H1 (cell line): ENCODE data around the gene ZNF143. TPM values are rescaled to one million over a fixed set of nuclear protein-coding genes. Genes with fewer than 3 reads are reported as not detected.

Experiments
- CTCF ChIA-PET: fragments of 300-600 bp; sonication (Branson Sonifier 250); formaldehyde crosslinking; loops from one replicate; lab custom pipeline; 2021; ENCODE audit not compliant: partially characterized antibody; lab: Charles Lee
- POLR2A ChIA-PET: fragments of 300-600 bp; sonication (Branson Sonifier 250); formaldehyde crosslinking; loops from one replicate; lab custom pipeline; 2021; ENCODE audit warnings: inconsistent platforms; ENCODE audit not compliant: partially characterized antibody; lab: Charles Lee
- DNase-seq, 2 experiments: peaks; one replicate each; pipeline versions ENCODE4 v3.0.0 to v3.0.0-alpha.2; 2010 to 2022; ENCODE audit warnings: low spot score in 2 of 2, low read depth in 1 of 2, mixed read lengths in 1 of 2
- FAIRE-seq: peaks from 2 replicates; lab custom pipeline; 2011; peaks lifted over from hg19 to GRCh38; lab: Jason Lieb, UNC
- H2AFZ ChIP-seq: 2 replicates; pipeline ENCODE4 v1.8.1; 2012; ENCODE audit warnings: low read length, inconsistent platforms
- H2AK5ac ChIP-seq: 2 replicates; pipeline ENCODE4 v1.6.1; 2013; ENCODE audit warnings: low read depth, low read length
- H2BK120ac ChIP-seq: replicated peaks from 2 replicates; pipeline ENCODE3; 2013; ENCODE audit warnings: low read depth, low read length, inconsistent platforms
- H2BK12ac ChIP-seq: 2 replicates; pipeline ENCODE4 v1.6.1; 2013; ENCODE audit warnings: low read depth, low read length
- H2BK15ac ChIP-seq: 2 replicates; pipeline ENCODE4 v1.6.1; 2013; ENCODE audit warnings: low read length
- H2BK20ac ChIP-seq: 2 replicates; pipeline ENCODE4 v1.6.1; 2013; ENCODE audit warnings: low read length
- H2BK5ac ChIP-seq: 2 replicates; pipeline ENCODE4 v1.6.1; 2013; ENCODE audit warnings: low read depth, low read length
- H3K14ac ChIP-seq: 2 replicates; pipeline ENCODE4 v1.6.1; 2013; ENCODE audit warnings: inconsistent platforms; ENCODE audit not compliant: insufficient read length
- H3K18ac ChIP-seq: 2 replicates; pipeline ENCODE4 v1.6.1; 2013; ENCODE audit warnings: low read length; ENCODE audit errors: extremely low read depth
- H3K23ac ChIP-seq: 2 replicates; pipeline ENCODE4 v1.6.1; 2013; ENCODE audit warnings: inconsistent platforms; ENCODE audit not compliant: insufficient read length
- H3K23me2 ChIP-seq: 2 replicates; pipeline ENCODE4 v1.6.1; 2013; ENCODE audit warnings: low read depth, low read length
- H3K27ac ChIP-seq: 2 replicates; pipeline ENCODE4 v1.6.1; 2011; ENCODE audit warnings: low read depth, low read length, inconsistent platforms
- H3K27me3 ChIP-seq, 4 experiments: replicated peaks in 1 of 4; 1 replicate in 1 of 4; 2 replicates in 3 of 4; pipeline versions ENCODE4 v1.6.1 to v1.8.1; 2011 to 2013; ENCODE audit warnings: low read length in 3 of 4, mild to moderate bottlenecking in 3 of 4, inconsistent platforms in 2 of 4, mixed read lengths in 2 of 4, moderate library complexity in 1 of 4; ENCODE audit not compliant: control insufficient read depth in 3 of 4, insufficient read depth in 3 of 4; ENCODE audit errors: extremely low read depth in 1 of 4
- H3K36me3 ChIP-seq, 4 experiments: 2 replicates each; pipeline versions ENCODE4 v1.6.1 to v1.8.1; 2011 to 2013; ENCODE audit warnings: mild to moderate bottlenecking in 4 of 4, low read length in 3 of 4, moderate library complexity in 2 of 4, control low read depth in 1 of 4, inconsistent platforms in 1 of 4; ENCODE audit not compliant: insufficient read depth in 4 of 4, control insufficient read depth in 2 of 4
- H3K4ac ChIP-seq: replicated peaks from 2 replicates; pipeline ENCODE3; 2013; ENCODE audit warnings: low read length, low read depth, mixed read lengths, inconsistent platforms; ENCODE audit not compliant: insufficient read length
- H3K4me1 ChIP-seq, 4 experiments: replicated peaks in 1 of 4; 1 replicate in 1 of 4; 2 replicates in 3 of 4; pipeline versions ENCODE4 v1.6.1 to v1.8.1; 2011 to 2013; ENCODE audit warnings: low read length in 3 of 4, inconsistent platforms in 2 of 4, mixed read lengths in 1 of 4; ENCODE audit not compliant: insufficient read depth in 4 of 4, control insufficient read depth in 3 of 4
- H3K4me2 ChIP-seq, 2 experiments: 2 replicates each; pipeline versions ENCODE4 v1.6.1 to v1.8.1; 2011 to 2013; ENCODE audit warnings: low read depth in 2 of 2, low read length in 2 of 2, control low read depth in 1 of 2, inconsistent platforms in 1 of 2, mild to moderate bottlenecking in 1 of 2; ENCODE audit not compliant: insufficient read depth in 1 of 2
- H3K4me3 ChIP-seq, 4 experiments: fragments of 200-600, 300-600 bp in 1 of 4; sonication (generic), shearing (Covaris generic), sonication (Bioruptor Twin) in 1 of 4; 2 replicates each; pipeline versions ENCODE4 v1.5.1 to v1.8.1; 2011 to 2016; ENCODE audit warnings: low read length in 4 of 4, low read depth in 3 of 4, control low read depth in 2 of 4, inconsistent platforms in 2 of 4, mild to moderate bottlenecking in 2 of 4, mixed read lengths in 1 of 4, moderate library complexity in 1 of 4; ENCODE audit not compliant: insufficient read depth in 2 of 4; ENCODE audit errors: extremely low read depth in 1 of 4
- H3K56ac ChIP-seq: replicated peaks from 2 replicates; pipeline ENCODE3; 2013; ENCODE audit warnings: low read depth, mild to moderate bottlenecking, mixed read lengths, low read length, inconsistent platforms; ENCODE audit not compliant: insufficient read length
- H3K79me1 ChIP-seq: 2 replicates; pipeline ENCODE4 v1.6.1; 2013; ENCODE audit warnings: low read depth, low read length, control low read depth
- H3K79me2 ChIP-seq, 2 experiments: 2 replicates each; pipeline versions ENCODE4 v1.6.1 to v1.8.1; 2012 to 2013; ENCODE audit warnings: low read length in 2 of 2, mild to moderate bottlenecking in 2 of 2, inconsistent platforms in 1 of 2; ENCODE audit not compliant: insufficient read depth in 2 of 2, control insufficient read depth in 1 of 2
- H3K9ac ChIP-seq, 4 experiments: replicated peaks in 1 of 4; 1 replicate in 1 of 4; 2 replicates in 3 of 4; pipeline versions ENCODE4 v1.6.1 to v1.8.1; 2011 to 2013; ENCODE audit warnings: low read depth in 3 of 4, low read length in 3 of 4, control low read depth in 2 of 4, mild to moderate bottlenecking in 2 of 4, moderate library complexity in 2 of 4, inconsistent platforms in 1 of 4; ENCODE audit errors: extremely low read depth in 1 of 4
- H3K9me3 ChIP-seq, 2 experiments: 2 replicates each; pipeline versions ENCODE4 v1.6.1 to v1.8.1; 2012 to 2013; ENCODE audit warnings: mild to moderate bottlenecking in 2 of 2, moderate library complexity in 2 of 2, control low read depth in 1 of 2, inconsistent platforms in 1 of 2, low read depth in 1 of 2, low read length in 1 of 2, mixed read lengths in 1 of 2; ENCODE audit not compliant: insufficient read depth in 2 of 2
- H4K20me1 ChIP-seq, 2 experiments: replicated peaks in 1 of 2; 2 replicates each; pipeline versions ENCODE3 to v1.8.1; 2011 to 2013; ENCODE audit warnings: inconsistent platforms in 2 of 2, low read length in 2 of 2, mild to moderate bottlenecking in 1 of 2; ENCODE audit not compliant: insufficient read depth in 2 of 2, control insufficient read depth in 1 of 2
- H4K5ac ChIP-seq: 2 replicates; pipeline ENCODE4 v1.6.1; 2013; ENCODE audit warnings: low read length, low read depth, mixed read lengths, inconsistent platforms; ENCODE audit not compliant: insufficient read length
- H4K8ac ChIP-seq: 2 replicates; pipeline ENCODE4 v1.8.0; 2013; ENCODE audit warnings: mild to moderate bottlenecking, moderate library complexity, low read length, inconsistent platforms; ENCODE audit not compliant: insufficient read depth; ENCODE audit errors: extremely low read depth
- H4K91ac ChIP-seq: replicated peaks from 2 replicates; pipeline ENCODE3; 2013; ENCODE audit warnings: low read length, mixed read lengths, inconsistent platforms; ENCODE audit not compliant: insufficient read length
- ASH2L ChIP-seq: fragments of 200-600, 300-600 bp; sonication (generic); IDR thresholded peaks from one replicate; pipeline ENCODE4 v1.7.1; 2017; ENCODE audit warnings: low read length
- CBX8 ChIP-seq: fragments of 300-800, 300-1000 bp; sonication (generic); IDR thresholded peaks from 2 replicates; pipeline ENCODE4 v1.7.1; 2016; ENCODE audit warnings: low read depth, low read length, borderline replicate concordance
- CHD2 ChIP-seq: IDR thresholded peaks from 2 replicates; pipeline ENCODE4 v1.6.1; 2012; ENCODE audit warnings: low read length, improper control_type of control experiment
- E2F6 ChIP-seq: IDR thresholded peaks from 2 replicates; pipeline ENCODE4 v1.6.1; 2012; ENCODE audit warnings: inconsistent platforms
- EGR1 ChIP-seq: IDR thresholded peaks from 2 replicates; pipeline ENCODE4 v1.6.1; 2011; ENCODE audit warnings: low read depth, low read length, borderline replicate concordance
- FOSL1 ChIP-seq: IDR thresholded peaks from 2 replicates; pipeline ENCODE4 v1.6.1; 2011; ENCODE audit warnings: mild to moderate bottlenecking, low read depth, low read length, moderate library complexity; ENCODE audit not compliant: insufficient read depth
- GABPA ChIP-seq: IDR thresholded peaks from 2 replicates; pipeline ENCODE4 v1.6.1; 2011; ENCODE audit warnings: mild to moderate bottlenecking, low read length, moderate library complexity, borderline replicate concordance; ENCODE audit not compliant: insufficient read depth
- RBBP5 ChIP-seq: IDR thresholded peaks from 2 replicates; pipeline ENCODE4 v1.7.1; 2012; ENCODE audit warnings: low read depth, mild to moderate bottlenecking, inconsistent platforms, low read length, moderate library complexity, borderline replicate concordance
- RFX5 ChIP-seq: IDR thresholded peaks from 2 replicates; pipeline ENCODE4 v1.6.1; 2011; ENCODE audit warnings: low read depth, low read length, improper control_type of control experiment, borderline replicate concordance
- SIX5 ChIP-seq: IDR thresholded peaks from 2 replicates; pipeline ENCODE4 v1.6.1; 2011; ENCODE audit warnings: mild to moderate bottlenecking, low read depth, low read length
- TAF7 ChIP-seq: optimal IDR thresholded peaks from 2 replicates; pipeline ENCODE3; 2011; ENCODE audit warnings: low read depth, mild to moderate bottlenecking, inconsistent platforms, low read length, moderate library complexity, borderline replicate concordance
- TBP ChIP-seq: IDR thresholded peaks from 2 replicates; pipeline ENCODE4 v1.6.1; 2011; ENCODE audit warnings: low read depth, low read length, improper control_type of control experiment
- USF2 ChIP-seq: IDR thresholded peaks from 2 replicates; pipeline ENCODE4 v1.6.1; 2011; ENCODE audit warnings: low read length, improper control_type of control experiment
- WGBS, 2 experiments: shearing (Covaris generic) in 1 of 2; methylation state at CpG; one replicate each; pipeline versions ENCODE4 v1.1.6 to v1.1.7; 2013 to 2015; ENCODE audit warnings: low lambda C conversion rate in 2 of 2, mixed read lengths in 2 of 2, inconsistent platforms in 1 of 2, low coverage in 1 of 2, missing lambda C conversion rate in 1 of 2; ENCODE audit not compliant: insufficient replicate concordance in 2 of 2, insufficient coverage in 1 of 2, insufficient read length in 1 of 2; ENCODE audit errors: extremely low coverage in 1 of 2, missing lambda C conversion rate in 1 of 2; 5-methylcytosine and 5-hydroxymethylcytosine counted together
- polyA plus RNA-seq, 7 experiments: library from polyadenylated mRNA; depleted of rRNA in 3 of 7; stranded (reverse) in 5 of 7; unstranded in 2 of 7; fragments of >200 nt in 5 of 7; fragments of 200-250 nt in 2 of 7; gene quantifications; 1 replicate in 5 of 7; 2 replicates in 1 of 7; 4 replicates in 1 of 7; pipeline versions ENCODE4 v1.2.1 to v1.2.3, GENCODE V29; 2011 to 2013; ENCODE audit warnings: missing spikeins in 2 of 7, mixed read lengths in 2 of 7
- total RNA-seq: library from RNA; stranded (reverse); fragmentation: NEBNext Ultra II Directional; extraction: Animal tissue kit (Norgen Biotek cat#: 25700); gene quantifications from 2 replicates; pipeline ENCODE4 v1.2.1, GENCODE V29; 2021

ZNF143 gene
- total and polyA plus RNA-seq, 2 of the 8 experiments (the other 6 are each of a cell fraction or from before 2014, with no cell fraction given), result 43.0 to 69.2 TPM

DNA sequence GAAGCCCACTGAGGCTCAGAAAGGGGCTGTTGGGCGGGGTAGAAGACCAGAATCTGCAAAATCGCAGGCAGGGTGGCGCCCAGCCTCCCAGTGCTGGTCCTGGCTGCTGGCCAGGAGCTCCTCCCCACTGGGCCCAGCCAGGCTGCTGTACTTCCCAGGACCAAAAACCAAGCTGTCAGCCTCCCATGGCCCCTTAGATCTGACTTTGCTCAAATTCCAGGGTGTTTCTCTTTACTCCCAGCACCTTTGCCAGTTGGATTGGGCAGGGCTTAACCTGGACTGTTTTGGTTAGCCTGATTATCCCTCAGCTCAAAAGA, 68.5 kb downstream of the ZNF143 start:
- no peaks in the 10 kb centered on the region for H3K27me3 ChIP-seq
- no peak overlapping the region for H2BK120ac ChIP-seq
- no peak overlapping the region for H3K18ac ChIP-seq
- no peak overlapping the region for H4K91ac ChIP-seq
- no peaks in the 10 kb centered on the region for H3K79me1 ChIP-seq
- WGBS, 2 experiments, result 94% methylated on average over 3 of the region's 3 CpGs; no CpG with 5 or more reads in 1 of the 2 experiments
- H3K9me3 ChIP-seq, result no peaks in the 10 kb centered on the region
- TF ChIP-seq CBX8, result no peak
- TF ChIP-seq RBBP5, result no peak
- no peak for TF ChIP-seq TAF7
- no peak for TF ChIP-seq E2F6
- no peak for TF ChIP-seq USF2
- TF ChIP-seq EGR1, result no peak
- TF ChIP-seq ASH2L, result no peak
- no peak for TF ChIP-seq GABPA
- TF ChIP-seq TBP, result no peak
- no peak for TF ChIP-seq SIX5
- no peak for TF ChIP-seq CHD2
- no peak for TF ChIP-seq FOSL1
- no peak for TF ChIP-seq RFX5
- no peak overlapping the region for H4K8ac ChIP-seq
- no peaks in the 10 kb centered on the region for H3K79me2 ChIP-seq
- no peak overlapping the region for H4K5ac ChIP-seq
- CTCF ChIA-PET, result interaction anchor here (0.5 to 1.8 kb wide), 5 partner anchors 31 to 180 kb away, joined by 3 to 4 read pairs (median 3); no protein-coding TSS in a partner anchor
- no peak overlapping the region for H2BK15ac ChIP-seq
- H2BK5ac ChIP-seq, result no peak overlapping the region; the same call in 1 of the 2 replicates
- H2BK20ac ChIP-seq, result no peak overlapping the region
- peaks cover 2 to 19% (median 4%) of the 10 kb centered on the region in 4 experiments; a peak in 6 of 8 replicates for H3K36me3 ChIP-seq
- H3K9ac ChIP-seq, result no peak overlapping the region
- H3K27ac ChIP-seq, result no peak overlapping the region
- H3K4me2 ChIP-seq, result no peak overlapping the region
- no peak overlapping the region for H3K4ac ChIP-seq
- FAIRE-seq (no peak), DNase-seq (no peak)
- H2BK12ac ChIP-seq, result no peak overlapping the region
- H3K56ac ChIP-seq, result no peak overlapping the region
- H4K20me1 ChIP-seq, result no peaks in the 10 kb centered on the region
- no peak overlapping the region for H2AFZ ChIP-seq
- H2AK5ac ChIP-seq, result no peak overlapping the region
- H3K23ac ChIP-seq, result no peak overlapping the region
- H3K4me1 ChIP-seq, result peaks cover 2 to 9% (median 4%) of the 10 kb centered on the region in 4 experiments; a peak in 5 of 7 replicates
- POLR2A ChIA-PET, result interaction anchor here (2.2 to 2.5 kb wide), 2 partner anchors 16 to 44 kb away, joined by 5 to 12 read pairs; partner anchors contain the start of gene WEE1
- no peak overlapping the region for H3K14ac ChIP-seq
- no peaks in the 10 kb centered on the region for H3K23me2 ChIP-seq
- H3K4me3 ChIP-seq, result no peak overlapping the region
